A549 (cell line): ENCODE measurements around the gene RNGTT. TPM values are rescaled to one million over a fixed set of nuclear protein-coding genes. Genes with fewer than 3 reads are reported as not detected.

Source experiments
- ATAC-seq, 2 experiments: fragments of 200-7000 bp in 1 of 2; fragments of >200 bp in 1 of 2; cut with Nextera tagmentation in 1 of 2; cut with Tn5 transposase in 1 of 2; 3 replicates each; pipeline versions ENCODE4 v1.8.0 to v1.9.1; 2018 to 2020; ENCODE audit warnings: mild to moderate bottlenecking in 1 of 2, moderate library complexity in 1 of 2
- CTCF ChIA-PET: fragments of 300-600 bp; sonication (Branson Sonifier 250); formaldehyde crosslinking; extraction: SDS; loops from one replicate; lab custom pipeline; 2021; ENCODE audit warnings: antibody characterized with exemption, inconsistent platforms; lab: Yijun Ruan, JAX
- POLR2A ChIA-PET: fragments of 350-600 bp; formaldehyde crosslinking; extraction: SDS; loops from one replicate; lab custom pipeline; 2021; ENCODE audit warnings: antibody characterized with exemption, inconsistent platforms; lab: Yijun Ruan, JAX
- DNase-seq, 2 experiments: peaks; one replicate each; pipeline versions ENCODE4 v3.0.0 to v3.0.0-alpha.2; 2011 to 2016; ENCODE audit warnings: low read depth in 1 of 2, low spot score in 1 of 2
- FAIRE-seq: peaks from 2 replicates; lab custom pipeline; 2011; peaks lifted over from hg19 to GRCh38; lab: Jason Lieb, UNC
- H3K27ac ChIP-seq, 2 experiments: fragments of >200 bp; sonication (Bioruptor Twin); formaldehyde crosslinking; 3 replicates each; pipeline ENCODE4 v1.5.1; 2016 to 2017
- H3K4me1 ChIP-seq: fragments of >200 bp; sonication (Bioruptor Twin); formaldehyde crosslinking; 3 replicates; pipeline ENCODE4 v1.6.1; 2016
- H3K4me2 ChIP-seq: fragments of >200 bp; sonication (Bioruptor Twin); formaldehyde crosslinking; 3 replicates; pipeline ENCODE4 v1.6.1; 2016
- H3K4me3 ChIP-seq: fragments of >200 bp; sonication (Bioruptor Twin); formaldehyde crosslinking; 3 replicates; pipeline ENCODE4 v1.5.1; 2016
- H3K9me3 ChIP-seq: fragments of >200 bp; sonication (Bioruptor Twin); formaldehyde crosslinking; 3 replicates; pipeline ENCODE4 v1.6.1; 2016
- BHLHE40 ChIP-seq: IDR thresholded peaks from 2 replicates; pipeline ENCODE4 v1.6.1; 2012; ENCODE audit warnings: low read depth, low read length, inconsistent platforms
- CBX2 ChIP-seq: fragments of 200-600 bp; sonication (generic); IDR thresholded peaks from 2 replicates; pipeline ENCODE4 v1.6.1; 2016; ENCODE audit warnings: low read depth, mild to moderate bottlenecking, borderline replicate concordance
- CEBPB ChIP-seq, 2 experiments: fragments of >200 bp in 1 of 2; sonication (Bioruptor Twin) in 1 of 2; formaldehyde crosslinking in 1 of 2; IDR thresholded peaks; 2 replicates each; pipeline ENCODE4 v1.6.1; 2012 to 2016
- E2F6 ChIP-seq: IDR thresholded peaks from 2 replicates; pipeline ENCODE4 v1.6.1; 2012; ENCODE audit warnings: low read depth, borderline replicate concordance
- EHF ChIP-seq: fragments of 250-450 bp; sonication (Bioruptor Pico); IDR thresholded peaks from 2 replicates; pipeline ENCODE4 v1.5.0; 2020; ENCODE audit warnings: mild to moderate bottlenecking
- FOSB ChIP-seq: fragments of 250-450 bp; sonication (Bioruptor Pico); IDR thresholded peaks from 2 replicates; pipeline ENCODE4 v1.5.0; 2020; ENCODE audit warnings: mild to moderate bottlenecking, moderate library complexity
- FOSL2 ChIP-seq, 2 experiments: fragments of 450-650 bp in 1 of 2; fragments of >200 bp in 1 of 2; sonication (Bioruptor Twin) in 1 of 2; formaldehyde crosslinking; IDR thresholded peaks; 2 replicates each; pipeline versions ENCODE4 v1.5.0 to v1.6.1; 2016 to 2020; ENCODE audit warnings: mild to moderate bottlenecking in 1 of 2, moderate library complexity in 1 of 2
- HES2 ChIP-seq: fragments of >200 bp; sonication (Bioruptor Twin); formaldehyde crosslinking; IDR thresholded peaks from 2 replicates; pipeline ENCODE4 v1.6.1; 2016
- HOXB13 ChIP-seq: fragments of 250-450 bp; sonication (Bioruptor Pico); IDR thresholded peaks from 2 replicates; pipeline ENCODE4 v1.5.0; 2020; ENCODE audit warnings: low read depth, mild to moderate bottlenecking, moderate library complexity
- KDM5A ChIP-seq: fragments of 200-600 bp; sonication (generic); IDR thresholded peaks from 2 replicates; pipeline ENCODE4 v1.6.1; 2016; ENCODE audit warnings: antibody characterized with exemption, mild to moderate bottlenecking
- MAFK ChIP-seq: fragments of 450-650 bp; IDR thresholded peaks from 2 replicates; pipeline ENCODE4 v1.6.1; 2014; ENCODE audit not compliant: partially characterized antibody
- MAZ ChIP-seq: fragments of 150-350 bp; IDR thresholded peaks from 2 replicates; pipeline ENCODE4 v1.6.1; 2014; ENCODE audit warnings: antibody characterized with exemption, low read depth, low read length, borderline replicate concordance
- NFE2L2 ChIP-seq: fragments of 150-350 bp; conservative IDR thresholded peaks from 2 replicates; pipeline ENCODE4 v1.6.1; 2014; ENCODE audit warnings: low read length
- NPAS2 ChIP-seq: fragments of 250-450 bp; sonication (Bioruptor Pico); IDR thresholded peaks from 2 replicates; pipeline ENCODE4 v1.8.0; 2022; ENCODE audit warnings: mild to moderate bottlenecking, moderate library complexity, borderline replicate concordance
- PHF8 ChIP-seq: fragments of 200-600 bp; sonication (generic); IDR thresholded peaks from 2 replicates; pipeline ENCODE4 v1.6.1; 2016; ENCODE audit warnings: low read depth, mild to moderate bottlenecking, antibody characterized with exemption, moderate library complexity, borderline replicate concordance
- POLR2AphosphoS2 ChIP-seq: conservative IDR thresholded peaks from 2 replicates; pipeline ENCODE4 v1.6.1; 2012; ENCODE audit warnings: low read length, improper control_type of control experiment, inconsistent platforms
- RAD21 ChIP-seq, 2 experiments: fragments of >200 bp in 1 of 2; sonication (Bioruptor Twin) in 1 of 2; formaldehyde crosslinking in 1 of 2; IDR thresholded peaks in 1 of 2; conservative IDR thresholded peaks in 1 of 2; 2 replicates in 1 of 2; 3 replicates in 1 of 2; pipeline ENCODE4 v1.6.1; 2012 to 2018; ENCODE audit warnings: inconsistent platforms in 1 of 2
- RCOR1 ChIP-seq: fragments of 150-350 bp; IDR thresholded peaks from 2 replicates; pipeline ENCODE4 v1.6.1; 2014; ENCODE audit warnings: antibody characterized with exemption, low read length, low read depth
- REST ChIP-seq: fragments of 200-600 bp; sonication (generic); IDR thresholded peaks from 2 replicates; pipeline ENCODE4 v1.6.1; 2016; ENCODE audit warnings: antibody characterized with exemption, mild to moderate bottlenecking, moderate library complexity
- SREBF2 ChIP-seq: fragments of 450-650 bp; IDR thresholded peaks from 2 replicates; pipeline ENCODE4 v1.6.1; 2014; ENCODE audit warnings: mild to moderate bottlenecking, moderate library complexity
- TP53 ChIP-seq: fragments of 250-450 bp; sonication (Bioruptor Pico); IDR thresholded peaks from 2 replicates; pipeline ENCODE4 v1.5.0; 2021; ENCODE audit warnings: mild to moderate bottlenecking, moderate library complexity
- ZC3H11A ChIP-seq: fragments of 450-650 bp; IDR thresholded peaks from 2 replicates; pipeline ENCODE4 v1.6.1; 2014; ENCODE audit warnings: antibody characterized with exemption, mild to moderate bottlenecking
- ZNF302 ChIP-seq: fragments of 250-450 bp; sonication (Bioruptor Pico); IDR thresholded peaks from 2 replicates; pipeline ENCODE4 v1.9.0; 2021; ENCODE audit warnings: inconsistent platforms, mild to moderate bottlenecking, moderate library complexity
- WGBS: methylation state at CpG from one replicate; pipeline ENCODE4 v1.1.6; 2017; ENCODE audit errors: missing lambda C conversion rate; 5-methylcytosine and 5-hydroxymethylcytosine counted together
- polyA plus RNA-seq, 4 experiments: library from polyadenylated mRNA; depleted of rRNA in 3 of 4; stranded (reverse); fragments of >200 nt; fragmentation: RNase III in 1 of 4; extraction: RNeasy Plus Mini Kit Qiagen cat#74134 plus additional on column Dnase treatment in 1 of 4; gene quantifications; 2 replicates in 3 of 4; 3 replicates in 1 of 4; pipeline ENCODE4 v1.2.3, GENCODE V29; 2011 to 2017
- TF ChIP-seq, protein P1 (sequence below): fragments of >200 bp; sonication (Bioruptor Twin); formaldehyde crosslinking; IDR thresholded peaks from 3 replicates; pipeline ENCODE4 v1.6.1; 2016
- TF ChIP-seq, protein P2 (sequence below): fragments of 250-450 bp; sonication (Bioruptor Pico); IDR thresholded peaks from 2 replicates; pipeline ENCODE4 v1.5.0; 2021; ENCODE audit warnings: mild to moderate bottlenecking, moderate library complexity, borderline replicate concordance
- TF ChIP-seq, protein P3 (sequence below): fragments of 450-650 bp; IDR thresholded peaks from 2 replicates; pipeline ENCODE4 v1.6.1; 2014; ENCODE audit warnings: antibody characterized with exemption

Gene RNGTT
- polyA plus RNA-seq, 2 of the 4 experiments (the other 2 are of a cell fraction), result 11.6 to 15.0 TPM

DNA sequence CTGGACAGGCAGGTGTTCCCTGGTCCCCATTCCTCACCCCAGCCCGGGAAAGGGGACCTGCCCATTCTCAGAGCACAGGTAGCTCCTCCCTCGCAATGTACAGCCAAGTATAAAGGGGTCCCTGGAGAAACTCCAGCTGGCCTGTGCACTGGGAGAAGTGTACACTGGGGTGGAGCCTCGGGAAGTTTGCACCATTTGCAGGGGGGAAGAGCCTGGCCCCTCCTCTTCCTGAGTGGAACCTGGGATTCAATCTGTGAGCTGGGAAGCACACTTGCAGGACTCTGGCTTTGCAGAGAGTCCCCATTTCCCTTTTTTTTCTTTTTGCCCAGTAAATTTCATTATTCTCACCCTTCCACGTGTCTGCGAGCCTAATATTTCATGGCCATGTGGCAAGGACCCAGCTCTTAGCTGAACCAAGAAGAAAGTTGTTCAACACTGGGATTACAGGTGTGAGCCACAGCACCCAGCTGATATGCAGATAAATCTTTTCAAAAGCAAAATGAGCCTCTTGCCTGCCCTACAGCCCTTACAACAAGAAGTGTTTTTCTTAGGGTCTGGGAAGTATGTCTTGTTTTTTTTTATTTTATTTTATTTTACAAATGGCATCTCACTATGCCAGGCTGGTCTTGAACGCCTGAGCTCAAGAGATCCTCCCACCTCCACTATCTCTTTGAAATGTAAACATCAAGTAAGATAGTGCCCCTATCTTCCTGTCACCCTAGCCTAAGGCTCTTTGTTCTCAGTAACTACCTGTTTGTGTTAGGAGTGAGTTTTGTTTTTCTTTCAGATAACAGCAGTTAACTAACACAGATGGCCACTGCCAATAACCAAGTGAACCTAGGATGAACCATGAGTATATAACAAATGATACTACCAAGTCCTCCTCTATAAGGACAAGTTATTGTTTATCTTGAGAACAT, 9.3 kb upstream of the RNGTT start:
- ATAC-seq, result no peak
- H3K4me1 ChIP-seq, result no peaks in the 10 kb centered on the region
- no peak overlapping the region for H3K4me2 ChIP-seq
- H3K27ac ChIP-seq, result no peak overlapping the region
- no peak for DNase-seq
- WGBS, result 55% methylated on average over 5 of the region's 6 CpGs
- no peak for FAIRE-seq
- TF ChIP-seq SREBF2 (no peak), FOSB (CRISPR knock-in tag) (no peak), BHLHE40 (no peak), POLR2AphosphoS2 (no peak), ZNF302 (CRISPR knock-in tag) (no peak), ZC3H11A (no peak), HES2 (no peak), MAFK (no peak), HOXB13 (no peak), NPAS2 (no peak), RCOR1 (no peak), TP53 (CRISPR knock-in tag) (no peak), REST (no peak)
- TF ChIP-seq, protein P1, sequence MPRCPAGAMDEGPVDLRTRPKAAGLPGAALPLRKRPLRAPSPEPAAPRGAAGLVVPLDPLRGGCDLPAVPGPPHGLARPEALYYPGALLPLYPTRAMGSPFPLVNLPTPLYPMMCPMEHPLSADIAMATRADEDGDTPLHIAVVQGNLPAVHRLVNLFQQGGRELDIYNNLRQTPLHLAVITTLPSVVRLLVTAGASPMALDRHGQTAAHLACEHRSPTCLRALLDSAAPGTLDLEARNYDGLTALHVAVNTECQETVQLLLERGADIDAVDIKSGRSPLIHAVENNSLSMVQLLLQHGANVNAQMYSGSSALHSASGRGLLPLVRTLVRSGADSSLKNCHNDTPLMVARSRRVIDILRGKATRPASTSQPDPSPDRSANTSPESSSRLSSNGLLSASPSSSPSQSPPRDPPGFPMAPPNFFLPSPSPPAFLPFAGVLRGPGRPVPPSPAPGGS, result no peak
- TF ChIP-seq, protein P2, sequence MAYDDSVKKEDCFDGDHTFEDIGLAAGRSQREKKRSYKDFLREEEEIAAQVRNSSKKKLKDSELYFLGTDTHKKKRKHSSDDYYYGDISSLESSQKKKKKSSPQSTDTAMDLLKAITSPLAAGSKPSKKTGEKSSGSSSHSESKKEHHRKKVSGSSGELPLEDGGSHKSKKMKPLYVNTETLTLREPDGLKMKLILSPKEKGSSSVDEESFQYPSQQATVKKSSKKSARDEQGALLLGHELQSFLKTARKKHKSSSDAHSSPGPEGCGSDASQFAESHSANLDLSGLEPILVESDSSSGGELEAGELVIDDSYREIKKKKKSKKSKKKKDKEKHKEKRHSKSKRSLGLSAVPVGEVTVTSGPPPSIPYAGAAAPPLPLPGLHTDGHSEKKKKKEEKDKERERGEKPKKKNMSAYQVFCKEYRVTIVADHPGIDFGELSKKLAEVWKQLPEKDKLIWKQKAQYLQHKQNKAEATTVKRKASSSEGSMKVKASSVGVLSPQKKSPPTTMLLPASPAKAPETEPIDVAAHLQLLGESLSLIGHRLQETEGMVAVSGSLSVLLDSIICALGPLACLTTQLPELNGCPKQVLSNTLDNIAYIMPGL (CRISPR knock-in tag), result no peak
- CTCF ChIA-PET, result interaction anchor here (3.2 kb wide), 1 partner anchor 10 kb away, joined by 14 read pairs; no protein-coding TSS in a partner anchor
- peaks cover 4% of the 10 kb centered on the region; the same call in 1 of the 3 replicates for H3K9me3 ChIP-seq
- POLR2A ChIA-PET, result interaction anchor here (0.6 kb wide), 1 partner anchor 9 kb away, joined by 3 read pairs; the partner anchor contains the start of gene RNGTT
- no peak overlapping the region for H3K4me3 ChIP-seq

GRCh38 chr6:88970301-88970700, 6.9 kb upstream of the RNGTT start:
- DNase-seq, result no peak
- ATAC-seq, result no peak
- 100% methylated on average over 2 of the region's 2 CpGs for WGBS
- no peak for FAIRE-seq
- no peak overlapping the region for H3K4me3 ChIP-seq
- ChIA-PET POLR2A (no interaction called here), CTCF (no interaction called here)
- no peak overlapping the region for H3K4me2 ChIP-seq
- no peak overlapping the region for H3K27ac ChIP-seq
- no peaks in the 10 kb centered on the region for H3K4me1 ChIP-seq
- H3K9me3 ChIP-seq, result peaks cover 4% of the 10 kb centered on the region; the same call in 1 of the 3 replicates
- TF ChIP-seq PHF8 (no peak), FOSL2 (IDR thresholded peaks at IDR 0.05) (no peak), FOSL2 (CRISPR knock-in tag; IDR thresholded peaks at IDR 0.05) (no peak), MAZ (no peak), KDM5A (no peak), CBX2 (no peak), EHF (CRISPR knock-in tag) (no peak), RAD21 (conservative IDR thresholded peaks at IDR 0.05 in 1 of 2, IDR thresholded peaks at IDR 0.05 in 1 of 2) (no peak), CEBPB (IDR thresholded peaks at IDR 0.05) (no peak), NFE2L2 (no peak), POLR2AphosphoS2 (no peak), E2F6 (no peak)
- TF ChIP-seq, protein P3, sequence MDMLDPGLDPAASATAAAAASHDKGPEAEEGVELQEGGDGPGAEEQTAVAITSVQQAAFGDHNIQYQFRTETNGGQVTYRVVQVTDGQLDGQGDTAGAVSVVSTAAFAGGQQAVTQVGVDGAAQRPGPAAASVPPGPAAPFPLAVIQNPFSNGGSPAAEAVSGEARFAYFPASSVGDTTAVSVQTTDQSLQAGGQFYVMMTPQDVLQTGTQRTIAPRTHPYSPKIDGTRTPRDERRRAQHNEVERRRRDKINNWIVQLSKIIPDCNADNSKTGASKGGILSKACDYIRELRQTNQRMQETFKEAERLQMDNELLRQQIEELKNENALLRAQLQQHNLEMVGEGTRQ, result no peak
